ENCODE measurements around the gene DAG1.

DNA sequence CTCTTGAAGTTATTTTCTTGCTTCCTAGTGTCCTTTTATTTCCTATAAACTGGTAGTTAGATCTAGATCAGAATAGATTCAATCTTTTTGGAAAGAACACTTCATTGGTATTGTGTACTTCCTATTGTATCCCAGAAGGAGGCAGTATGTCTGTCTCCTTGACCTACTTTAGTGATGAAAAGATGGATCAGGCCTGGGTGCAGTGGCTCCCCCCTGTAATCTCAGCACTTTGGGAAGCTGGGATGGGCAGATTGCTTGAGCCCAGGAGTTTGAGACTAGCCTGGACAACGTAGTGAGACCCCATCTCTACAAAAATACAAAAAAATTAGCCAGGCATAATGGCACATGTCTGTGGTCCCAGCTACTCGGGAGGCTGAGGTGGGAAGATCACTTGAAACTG lies 96.2 kb downstream of the DAG1 start:
- TF ChIP-seq, protein P1, sequence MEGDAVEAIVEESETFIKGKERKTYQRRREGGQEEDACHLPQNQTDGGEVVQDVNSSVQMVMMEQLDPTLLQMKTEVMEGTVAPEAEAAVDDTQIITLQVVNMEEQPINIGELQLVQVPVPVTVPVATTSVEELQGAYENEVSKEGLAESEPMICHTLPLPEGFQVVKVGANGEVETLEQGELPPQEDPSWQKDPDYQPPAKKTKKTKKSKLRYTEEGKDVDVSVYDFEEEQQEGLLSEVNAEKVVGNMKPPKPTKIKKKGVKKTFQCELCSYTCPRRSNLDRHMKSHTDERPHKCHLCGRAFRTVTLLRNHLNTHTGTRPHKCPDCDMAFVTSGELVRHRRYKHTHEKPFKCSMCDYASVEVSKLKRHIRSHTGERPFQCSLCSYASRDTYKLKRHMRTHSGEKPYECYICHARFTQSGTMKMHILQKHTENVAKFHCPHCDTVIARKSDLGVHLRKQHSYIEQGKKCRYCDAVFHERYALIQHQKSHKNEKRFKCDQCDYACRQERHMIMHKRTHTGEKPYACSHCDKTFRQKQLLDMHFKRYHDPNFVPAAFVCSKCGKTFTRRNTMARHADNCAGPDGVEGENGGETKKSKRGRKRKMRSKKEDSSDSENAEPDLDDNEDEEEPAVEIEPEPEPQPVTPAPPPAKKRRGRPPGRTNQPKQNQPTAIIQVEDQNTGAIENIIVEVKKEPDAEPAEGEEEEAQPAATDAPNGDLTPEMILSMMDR (conservative IDR thresholded peaks at IDR 0.05; ENCODE audit: low read depth, low read length) = peak; percentile 44; the same call in 1 of the 2 replicates
- TF ChIP-seq EZH2 (IDR thresholded peaks at IDR 0.05; ENCODE audit: borderline replicate concordance, low read depth, low read length, poor library complexity, severe bottlenecking) = no peak
